ENCODE data around the gene THOC7. TPM values are rescaled to one million over a fixed set of nuclear protein-coding genes. Genes with fewer than 3 reads are reported as not detected.

THOC7 gene
- total and polyA plus RNA-seq, 2 of the 4 experiments (the other 2 are of a cell fraction), result 25.8 to 55.9 TPM

DNA sequence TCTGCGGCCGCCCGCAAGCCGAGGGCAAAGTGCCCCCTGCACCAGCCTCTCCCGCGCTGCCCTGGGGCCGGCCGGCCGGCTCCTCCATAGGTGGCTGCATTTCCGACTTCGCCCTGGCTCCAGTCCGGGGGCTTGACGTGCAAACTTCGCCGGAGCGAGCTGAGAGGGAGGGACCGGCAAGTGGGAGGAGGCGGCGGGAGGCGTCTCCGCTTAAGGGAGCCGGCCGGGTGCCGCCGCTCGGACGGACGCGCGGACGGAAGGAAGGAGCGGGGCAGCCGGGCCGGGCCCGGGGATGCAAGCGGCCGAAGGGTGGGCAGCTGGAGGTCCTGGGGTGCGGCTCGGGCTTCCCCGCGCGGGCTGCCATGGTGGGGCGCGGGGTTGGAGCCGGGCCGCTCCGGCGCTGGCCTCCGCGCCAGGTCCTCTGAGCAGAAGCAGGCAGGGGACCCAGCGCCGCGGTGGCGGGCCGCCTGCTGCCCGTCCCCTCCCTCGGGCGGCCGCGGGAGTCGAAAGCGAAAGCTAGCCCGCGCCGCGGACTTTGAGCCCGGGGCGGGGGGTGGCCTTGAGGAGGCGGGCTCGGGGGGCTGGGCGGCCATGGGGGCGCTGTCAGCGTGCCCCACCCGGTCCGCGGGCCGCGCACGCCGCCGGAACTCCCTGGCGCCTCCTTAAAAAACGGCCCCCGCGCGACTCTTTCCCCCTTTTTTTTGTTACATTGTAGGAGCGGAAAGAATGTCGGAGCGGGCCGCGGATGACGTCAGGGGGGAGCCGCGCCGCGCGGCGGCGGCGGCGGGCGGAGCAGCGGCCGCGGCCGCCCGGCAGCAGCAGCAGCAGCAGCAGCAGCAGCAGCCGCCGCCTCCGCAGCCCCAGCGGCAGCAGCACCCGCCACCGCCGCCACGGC lies 48.5 kb upstream of the THOC7 start, which contains the start of gene SCAANT1:
Gene SCAANT1 (minus strand): TSS at position 511 of the 895 bp plus-strand sequence.
- no peaks in the 10 kb centered on the region for H3K9me1 ChIP-seq (ENCODE audit: insufficient read depth, low read length)
- POLR2A ChIA-PET (ENCODE audit: unreplicated experiment), result no interaction called here
- peak; percentile 37; the same call in 1 of the 2 replicates for TF ChIP-seq CHD1 (IDR thresholded peaks at IDR 0.05; ENCODE audit: low read depth, low read length)
- peak; percentile 80 for TF ChIP-seq POLR2A (IDR thresholded peaks at IDR 0.05; ENCODE audit: low read depth, low read length)
- no peak; the same call in 1 of the 2 replicates for TF ChIP-seq RAD21 (IDR thresholded peaks at IDR 0.05; ENCODE audit: low read length)
- TF ChIP-seq, protein P1, sequence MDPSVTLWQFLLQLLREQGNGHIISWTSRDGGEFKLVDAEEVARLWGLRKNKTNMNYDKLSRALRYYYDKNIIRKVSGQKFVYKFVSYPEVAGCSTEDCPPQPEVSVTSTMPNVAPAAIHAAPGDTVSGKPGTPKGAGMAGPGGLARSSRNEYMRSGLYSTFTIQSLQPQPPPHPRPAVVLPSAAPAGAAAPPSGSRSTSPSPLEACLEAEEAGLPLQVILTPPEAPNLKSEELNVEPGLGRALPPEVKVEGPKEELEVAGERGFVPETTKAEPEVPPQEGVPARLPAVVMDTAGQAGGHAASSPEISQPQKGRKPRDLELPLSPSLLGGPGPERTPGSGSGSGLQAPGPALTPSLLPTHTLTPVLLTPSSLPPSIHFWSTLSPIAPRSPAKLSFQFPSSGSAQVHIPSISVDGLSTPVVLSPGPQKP (IDR thresholded peaks at IDR 0.05; ENCODE audit: borderline replicate concordance, low read depth, low read length), result no peak
- TF ChIP-seq RCOR1 (IDR thresholded peaks at IDR 0.05; ENCODE audit: insufficient replicate concordance, low read length), result no peak
- TF ChIP-seq, protein P2, sequence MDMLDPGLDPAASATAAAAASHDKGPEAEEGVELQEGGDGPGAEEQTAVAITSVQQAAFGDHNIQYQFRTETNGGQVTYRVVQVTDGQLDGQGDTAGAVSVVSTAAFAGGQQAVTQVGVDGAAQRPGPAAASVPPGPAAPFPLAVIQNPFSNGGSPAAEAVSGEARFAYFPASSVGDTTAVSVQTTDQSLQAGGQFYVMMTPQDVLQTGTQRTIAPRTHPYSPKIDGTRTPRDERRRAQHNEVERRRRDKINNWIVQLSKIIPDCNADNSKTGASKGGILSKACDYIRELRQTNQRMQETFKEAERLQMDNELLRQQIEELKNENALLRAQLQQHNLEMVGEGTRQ (IDR thresholded peaks at IDR 0.05; ENCODE audit: low read depth, low read length), result no peak
- TF ChIP-seq MAFK (IDR thresholded peaks at IDR 0.05; ENCODE audit: low read depth, low read length), result no peak
- TF ChIP-seq, protein P3, sequence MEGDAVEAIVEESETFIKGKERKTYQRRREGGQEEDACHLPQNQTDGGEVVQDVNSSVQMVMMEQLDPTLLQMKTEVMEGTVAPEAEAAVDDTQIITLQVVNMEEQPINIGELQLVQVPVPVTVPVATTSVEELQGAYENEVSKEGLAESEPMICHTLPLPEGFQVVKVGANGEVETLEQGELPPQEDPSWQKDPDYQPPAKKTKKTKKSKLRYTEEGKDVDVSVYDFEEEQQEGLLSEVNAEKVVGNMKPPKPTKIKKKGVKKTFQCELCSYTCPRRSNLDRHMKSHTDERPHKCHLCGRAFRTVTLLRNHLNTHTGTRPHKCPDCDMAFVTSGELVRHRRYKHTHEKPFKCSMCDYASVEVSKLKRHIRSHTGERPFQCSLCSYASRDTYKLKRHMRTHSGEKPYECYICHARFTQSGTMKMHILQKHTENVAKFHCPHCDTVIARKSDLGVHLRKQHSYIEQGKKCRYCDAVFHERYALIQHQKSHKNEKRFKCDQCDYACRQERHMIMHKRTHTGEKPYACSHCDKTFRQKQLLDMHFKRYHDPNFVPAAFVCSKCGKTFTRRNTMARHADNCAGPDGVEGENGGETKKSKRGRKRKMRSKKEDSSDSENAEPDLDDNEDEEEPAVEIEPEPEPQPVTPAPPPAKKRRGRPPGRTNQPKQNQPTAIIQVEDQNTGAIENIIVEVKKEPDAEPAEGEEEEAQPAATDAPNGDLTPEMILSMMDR (conservative IDR thresholded peaks at IDR 0.05; ENCODE audit: low read depth, low read length), result peak; percentile 16; the same call in 1 of the 2 replicates
- TF ChIP-seq SMC3 (IDR thresholded peaks at IDR 0.05; ENCODE audit: low read depth, low read length), result no peak
- peak; percentile 20; the same call in 1 of the 2 replicates for TF ChIP-seq BHLHE40 (IDR thresholded peaks at IDR 0.05; ENCODE audit: low read depth, low read length)
- TF ChIP-seq CEBPB (IDR thresholded peaks at IDR 0.05; ENCODE audit: low read depth, low read length), result no peak
- TF ChIP-seq FOS (IDR thresholded peaks at IDR 0.05; ENCODE audit: low read depth, low read length), result no peak
- TF ChIP-seq MAZ (IDR thresholded peaks at IDR 0.05; ENCODE audit: borderline replicate concordance, low read depth, low read length), result peak; percentile 78

More for the DNA sequence above, 48.5 kb upstream of the THOC7 start, which contains the start of gene SCAANT1:
- peak within 1 kb of the TSS; percentile 96 for H2BK5ac ChIP-seq (ENCODE audit: low read depth, low read length, poor library complexity, severe bottlenecking)
- peak within 1 kb of the TSS; percentile 90 for H3K4ac ChIP-seq (ENCODE audit: low read depth, low read length)
- peaks cover 6% of the 10 kb centered on the region for H3K36me3 ChIP-seq (ENCODE audit: control insufficient read depth, insufficient read depth, low read length)
- ATAC-seq (ENCODE audit: low read depth) (peak; percentile 86), DNase-seq (peak; percentile 90)
- peak within 1 kb of the TSS; percentile 95 for H3K23ac ChIP-seq (ENCODE audit: low read depth, low read length)
- no peaks in the 10 kb centered on the region for H3K27me3 ChIP-seq (ENCODE audit: control insufficient read depth, insufficient read depth, low read length)
- H4K20me1 ChIP-seq (ENCODE audit: insufficient read depth, low read length), result peaks cover 18% of the 10 kb centered on the region; the same call in 1 of the 2 replicates
- H3K4me1 ChIP-seq (ENCODE audit: control insufficient read depth, insufficient read depth, low read length), result peaks cover 7% of the 10 kb centered on the region
- peak within 1 kb of the TSS; percentile 91 for H2AK9ac ChIP-seq (replicated peaks; ENCODE audit: low read depth, low read length, poor library complexity)
- in situ Hi-C loops (cut with MboI; ENCODE audit: low sequenced_read_pairs), result no loop called here
- H2BK15ac ChIP-seq (ENCODE audit: low read depth, low read length), result 0 out of 3 replicates have a peak within 1 kb of the TSS, but pooled peaks have one; percentile 15
- intact Hi-C loops (cut with micrococcal nuclease), result loop anchor here (1.0 to 5.0 kb wide), 4 partner anchors 35 to 590 kb away; no protein-coding TSS in a partner anchor
- H3K18ac ChIP-seq (ENCODE audit: low read depth, low read length), result peak within 1 kb of the TSS; percentile 88
- H4K8ac ChIP-seq (ENCODE audit: low read depth in 2 of 2, low read length in 2 of 2), result peak within 1 kb of the TSS; percentile 55 to 72; a peak in 1 of 4 replicates
- 0% methylated on average over 20 of the region's 115 CpGs; no CpG with 5 or more reads in 1 of the 2 experiments for WGBS, 2 experiments (ENCODE audit: extremely low coverage in 2 of 2, insufficient read length in 1 of 2)
- peak within 1 kb of the TSS; percentile 69; the same call in 1 of the 2 replicates for H4K5ac ChIP-seq (ENCODE audit: low read depth, low read length)
- BruUV-seq (replicated peaks), result no TSS peak
- H2BK120ac ChIP-seq (ENCODE audit: low read depth, low read length), result peak within 1 kb of the TSS; percentile 68; the same call in 1 of the 2 replicates
- peak within 1 kb of the TSS; percentile 35; the same call in 1 of the 2 replicates for H3K56ac ChIP-seq (ENCODE audit: extremely low read depth, insufficient read depth, low read length)
- peak within 1 kb of the TSS; percentile 100 for H3K4me2 ChIP-seq (ENCODE audit: low read depth, low read length)
- peak within 1 kb of the TSS; percentile 91 for H3K14ac ChIP-seq (replicated peaks; ENCODE audit: low read depth, low read length)
- peak within 1 kb of the TSS; percentile 97 for H3K27ac ChIP-seq (ENCODE audit: insufficient read depth, low read length)
- H3K9ac ChIP-seq (ENCODE audit: low read depth, low read length), result peak within 1 kb of the TSS; percentile 98
- dilution Hi-C loops (cut with HindIII; ENCODE audit: low sequenced_read_pairs, unreplicated experiment), result no loop called here
- no peak within 1 kb of the TSS for H2BK20ac ChIP-seq (ENCODE audit: low read depth, low read length)
- H3K79me1 ChIP-seq (ENCODE audit: low read depth in 1 of 2, low read length in 2 of 2), result peaks cover 20 to 73% of the 10 kb centered on the region in 2 experiments
- H4K91ac ChIP-seq (ENCODE audit: insufficient read depth, low read depth, low read length), result peak within 1 kb of the TSS; percentile 71
- no peaks in the 10 kb centered on the region for H3K9me3 ChIP-seq (ENCODE audit: control insufficient read depth, insufficient read depth, low read length)
- H3K4me3 ChIP-seq (ENCODE audit: insufficient read depth, low read depth, low read length), result peak within 1 kb of the TSS; percentile 98
- peak within 1 kb of the TSS; percentile 83 for H2AK5ac ChIP-seq (ENCODE audit: low read depth, low read length)
- peak within 1 kb of the TSS; percentile 95 for H2AFZ ChIP-seq (replicated peaks; ENCODE audit: low read length, poor library complexity)
- CTCF ChIA-PET, result interaction anchor here (0.5 to 1.0 kb wide), 2 partner anchors 14 to 23 kb away, joined by 3 read pairs; no protein-coding TSS in a partner anchor
